ENCODE measurements around the gene AGO1. TPM values are rescaled to one million over a fixed set of nuclear protein-coding genes. Genes with fewer than 3 reads are reported as not detected.

AGO1 gene
- polyA plus RNA-seq, 1 donor from 2014 or later: 13.0 TPM

DNA sequence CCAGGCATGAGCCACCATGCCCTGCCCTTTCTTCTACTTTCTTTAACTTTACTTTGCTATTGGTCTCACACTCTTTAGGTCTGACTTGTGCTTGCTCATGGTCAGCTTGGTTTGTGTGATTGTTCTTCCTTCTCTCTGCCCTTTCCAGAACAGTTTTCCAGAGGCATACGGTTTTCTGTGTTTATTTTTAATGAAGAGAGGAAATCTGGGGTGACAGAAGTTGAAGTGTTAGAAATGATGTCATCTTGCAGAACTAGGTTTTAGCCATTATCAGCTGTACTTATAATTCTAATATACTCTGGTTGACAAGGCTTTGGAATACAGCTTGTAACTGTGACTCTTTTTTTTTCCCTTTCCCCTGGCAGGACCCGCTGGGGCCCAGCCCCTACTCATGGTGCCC lies 62.3 kb downstream of the AGO1 start:
- no peaks in the 10 kb centered on the region for H3K9me3 ChIP-seq (ENCODE audit: low read length)
- peaks cover 29% of the 10 kb centered on the region for H3K79me2 ChIP-seq (replicated peaks; ENCODE audit: insufficient read depth, low read length)
- no peak overlapping the region for H2AFZ ChIP-seq (ENCODE audit: low read depth, low read length)
- TF ChIP-seq POLR2AphosphoS5 (IDR thresholded peaks at IDR 0.05) (no peak), RAD21 (conservative IDR thresholded peaks at IDR 0.05) (no peak), EZH2 (IDR thresholded peaks at IDR 0.05; ENCODE audit: borderline replicate concordance, insufficient read depth, low read length, poor library complexity, severe bottlenecking) (no peak), REST (IDR thresholded peaks at IDR 0.05; ENCODE audit: borderline replicate concordance) (no peak), CTCF (IDR thresholded peaks at IDR 0.05; ENCODE audit: poor library complexity, severe bottlenecking) (no peak), MXI1 (conservative IDR thresholded peaks at IDR 0.05; ENCODE audit: poor library complexity, severe bottlenecking) (no peak), TAF1 (IDR thresholded peaks at IDR 0.05; ENCODE audit: low read depth) (no peak), EP300 (conservative IDR thresholded peaks at IDR 0.05; ENCODE audit: poor library complexity, severe bottlenecking) (no peak), SMC3 (conservative IDR thresholded peaks at IDR 0.05; ENCODE audit: poor library complexity) (no peak)
- no peaks in the 10 kb centered on the region for H4K20me1 ChIP-seq (ENCODE audit: insufficient read depth)
- H3K27ac ChIP-seq (ENCODE audit: low read length): no peak overlapping the region
- H3K4me2 ChIP-seq (ENCODE audit: low read length): no peak overlapping the region
- no peak overlapping the region for H3K9ac ChIP-seq (ENCODE audit: low read length)
- H3K4me3 ChIP-seq (ENCODE audit: low read length): no peak overlapping the region
- peaks cover 4% of the 10 kb centered on the region for H3K36me3 ChIP-seq (ENCODE audit: insufficient read depth, low read length)
- no peaks in the 10 kb centered on the region for H3K27me3 ChIP-seq (ENCODE audit: insufficient read depth, low read depth, low read length)
- H3K9me2 ChIP-seq (ENCODE audit: insufficient read depth, low read length): no peaks in the 10 kb centered on the region
- H3F3A ChIP-seq (ENCODE audit: insufficient read depth, low read length, poor library complexity, severe bottlenecking): no peaks in the 10 kb centered on the region

DNA sequence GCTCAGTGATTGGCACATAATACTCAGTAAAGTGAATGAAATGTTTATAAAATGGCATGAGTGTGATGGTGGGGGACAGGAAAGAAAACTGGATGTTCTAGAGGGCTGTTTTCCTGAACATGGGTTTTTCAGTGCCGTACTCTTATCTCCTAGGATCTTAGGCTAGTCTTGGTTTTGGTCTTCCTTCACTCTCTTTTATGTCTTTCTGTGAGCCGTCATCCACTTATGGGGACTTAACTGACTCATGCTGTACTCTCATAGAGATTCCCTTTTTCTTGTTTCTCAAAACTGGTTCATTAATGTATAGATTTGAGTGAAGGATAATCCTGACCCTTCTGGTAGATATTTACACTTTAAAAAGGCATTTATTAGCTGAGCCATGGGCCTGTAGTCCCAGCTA lies 64.5 kb downstream of the AGO1 start:
- no peak overlapping the region for H2AFZ ChIP-seq (ENCODE audit: low read depth, low read length)
- no peak overlapping the region for H3K4me2 ChIP-seq (ENCODE audit: low read length)
- no peaks in the 10 kb centered on the region for H3K9me2 ChIP-seq (ENCODE audit: insufficient read depth, low read length)
- H3K27me3 ChIP-seq (ENCODE audit: insufficient read depth, low read depth, low read length): no peaks in the 10 kb centered on the region
- no peak overlapping the region for H3K4me3 ChIP-seq (ENCODE audit: low read length)
- TF ChIP-seq SMC3 (conservative IDR thresholded peaks at IDR 0.05; ENCODE audit: poor library complexity): no peak
- no peak for TF ChIP-seq EZH2 (IDR thresholded peaks at IDR 0.05; ENCODE audit: borderline replicate concordance, insufficient read depth, low read length, poor library complexity, severe bottlenecking)
- H3K9me3 ChIP-seq (ENCODE audit: low read length): no peaks in the 10 kb centered on the region
- H4K20me1 ChIP-seq (ENCODE audit: insufficient read depth): no peaks in the 10 kb centered on the region
- peaks cover 18% of the 10 kb centered on the region for H3K79me2 ChIP-seq (replicated peaks; ENCODE audit: insufficient read depth, low read length)
- H3K27ac ChIP-seq (ENCODE audit: low read length): no peak overlapping the region
- no peaks in the 10 kb centered on the region for H3F3A ChIP-seq (ENCODE audit: insufficient read depth, low read length, poor library complexity, severe bottlenecking)
- H3K9ac ChIP-seq (ENCODE audit: low read length): no peak overlapping the region
- H3K36me3 ChIP-seq (ENCODE audit: insufficient read depth, low read length): peaks cover 4% of the 10 kb centered on the region

GRCh38 chr1:35958558-35958957 lies 75.5 kb downstream of the AGO1 start:
- no peak overlapping the region for H2AFZ ChIP-seq (ENCODE audit: low read depth, low read length)
- no peaks in the 10 kb centered on the region for H3K27me3 ChIP-seq (ENCODE audit: insufficient read depth, low read depth, low read length)
- H3K9me3 ChIP-seq (ENCODE audit: low read length): no peaks in the 10 kb centered on the region
- TF ChIP-seq SMC3 (conservative IDR thresholded peaks at IDR 0.05; ENCODE audit: poor library complexity): no peak
- no peak for TF ChIP-seq TAF1 (IDR thresholded peaks at IDR 0.05; ENCODE audit: low read depth)
- no peak for TF ChIP-seq REST (IDR thresholded peaks at IDR 0.05; ENCODE audit: borderline replicate concordance)
- TF ChIP-seq MXI1 (conservative IDR thresholded peaks at IDR 0.05; ENCODE audit: poor library complexity, severe bottlenecking): no peak
- no peak for TF ChIP-seq CTCF (IDR thresholded peaks at IDR 0.05; ENCODE audit: poor library complexity, severe bottlenecking)
- TF ChIP-seq POLR2AphosphoS5 (IDR thresholded peaks at IDR 0.05): no peak
- TF ChIP-seq EP300 (conservative IDR thresholded peaks at IDR 0.05; ENCODE audit: poor library complexity, severe bottlenecking): no peak
- TF ChIP-seq EZH2 (IDR thresholded peaks at IDR 0.05; ENCODE audit: borderline replicate concordance, insufficient read depth, low read length, poor library complexity, severe bottlenecking): no peak
- no peak for TF ChIP-seq RAD21 (conservative IDR thresholded peaks at IDR 0.05)
- no peak overlapping the region for H3K4me3 ChIP-seq (ENCODE audit: low read length)
- peaks cover 4% of the 10 kb centered on the region for H3K79me2 ChIP-seq (replicated peaks; ENCODE audit: insufficient read depth, low read length)
- no peak overlapping the region for H3K9ac ChIP-seq (ENCODE audit: low read length)
- H4K20me1 ChIP-seq (ENCODE audit: insufficient read depth): no peaks in the 10 kb centered on the region
- H3K4me2 ChIP-seq (ENCODE audit: low read length): no peak overlapping the region
- H3K9me2 ChIP-seq (ENCODE audit: insufficient read depth, low read length): no peaks in the 10 kb centered on the region
- H3K36me3 ChIP-seq (ENCODE audit: insufficient read depth, low read length): no peaks in the 10 kb centered on the region
- no peak overlapping the region for H3K27ac ChIP-seq (ENCODE audit: low read length)
- no peaks in the 10 kb centered on the region for H3F3A ChIP-seq (ENCODE audit: insufficient read depth, low read length, poor library complexity, severe bottlenecking)

Measured in neural cell (in vitro differentiated cells).